Neural progenitor cell (in vitro differentiated cells): ENCODE data around the gene ATP4A.

Experiments used
- EZH2 ChIP-seq: fragments of 200-600 bp; sonication (generic); IDR thresholded peaks from 2 replicates; pipeline ENCODE4 v1.6.1; 2017; ENCODE audit warnings: antibody characterized with exemption, mild to moderate bottlenecking, moderate library complexity
- TF ChIP-seq, protein P1 (sequence below): fragments of 200-600 bp; sonication (generic); IDR thresholded peaks from 2 replicates; pipeline ENCODE4 v1.5.1; 2017; ENCODE audit warnings: antibody characterized with exemption, mild to moderate bottlenecking

DNA sequence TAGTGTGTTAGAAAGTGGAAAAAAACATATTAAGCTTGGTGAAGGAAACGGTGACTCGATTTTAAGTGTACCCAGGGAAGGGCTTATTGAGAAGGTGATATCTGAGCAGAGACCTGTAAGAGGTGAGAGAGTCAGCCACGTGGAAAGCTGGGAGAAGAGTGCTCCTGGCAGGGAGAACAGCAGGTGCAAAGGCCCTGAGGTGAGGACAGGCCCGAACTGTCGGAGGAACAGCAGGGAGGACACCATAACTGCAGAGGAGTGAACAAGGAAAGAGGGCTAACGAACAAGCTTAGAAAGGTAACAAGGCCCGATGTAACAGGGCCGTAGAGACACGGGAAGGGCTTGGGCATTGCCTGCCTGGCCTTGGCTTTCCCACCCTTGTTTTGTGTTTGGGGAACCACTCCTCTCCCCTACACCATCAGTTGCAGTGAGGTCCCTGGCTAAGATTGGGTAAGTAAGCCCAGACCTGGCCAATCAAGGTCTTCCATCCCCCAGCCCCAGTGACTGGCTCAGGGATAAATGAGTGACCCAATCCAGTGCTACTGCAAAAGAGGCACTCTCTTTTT is 7.3 kb downstream of the ATP4A start:
- TF ChIP-seq, protein P1, sequence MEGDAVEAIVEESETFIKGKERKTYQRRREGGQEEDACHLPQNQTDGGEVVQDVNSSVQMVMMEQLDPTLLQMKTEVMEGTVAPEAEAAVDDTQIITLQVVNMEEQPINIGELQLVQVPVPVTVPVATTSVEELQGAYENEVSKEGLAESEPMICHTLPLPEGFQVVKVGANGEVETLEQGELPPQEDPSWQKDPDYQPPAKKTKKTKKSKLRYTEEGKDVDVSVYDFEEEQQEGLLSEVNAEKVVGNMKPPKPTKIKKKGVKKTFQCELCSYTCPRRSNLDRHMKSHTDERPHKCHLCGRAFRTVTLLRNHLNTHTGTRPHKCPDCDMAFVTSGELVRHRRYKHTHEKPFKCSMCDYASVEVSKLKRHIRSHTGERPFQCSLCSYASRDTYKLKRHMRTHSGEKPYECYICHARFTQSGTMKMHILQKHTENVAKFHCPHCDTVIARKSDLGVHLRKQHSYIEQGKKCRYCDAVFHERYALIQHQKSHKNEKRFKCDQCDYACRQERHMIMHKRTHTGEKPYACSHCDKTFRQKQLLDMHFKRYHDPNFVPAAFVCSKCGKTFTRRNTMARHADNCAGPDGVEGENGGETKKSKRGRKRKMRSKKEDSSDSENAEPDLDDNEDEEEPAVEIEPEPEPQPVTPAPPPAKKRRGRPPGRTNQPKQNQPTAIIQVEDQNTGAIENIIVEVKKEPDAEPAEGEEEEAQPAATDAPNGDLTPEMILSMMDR = no peak
- no peak for TF ChIP-seq EZH2
